Measurements from ENCODE around the gene GAS6. TPM values are rescaled to one million over a fixed set of nuclear protein-coding genes. Genes with fewer than 3 reads are reported as not detected.

The GAS6 gene
- total RNA-seq, 4 donors from 2014 or later, result 152 to 284 (median 169) TPM

GRCh38 chr13:113903912-113904311, 40.0 kb upstream of the GAS6 start:
- intact Hi-C loops (cut with DNase I; ENCODE audit: low total_unique reads), result no loop called here

GRCh38 chr13:113902986-113903775, 39.3 kb upstream of the GAS6 start:
- 84 to 93% methylated on average over 10 to 20 of the region's 20 CpGs for WGBS, 2 donors (ENCODE audit: low coverage in 1 of 2)
- intact Hi-C loops (cut with DNase I; ENCODE audit: low total_unique reads) (no loop called here), in situ Hi-C loops (cut with MboI; ENCODE audit: low pct_ligation_motif_present in 1 of 4, low pct_unique_long_range_greater_than_20kb in 1 of 4, low sequenced_read_pairs in 3 of 4) (no loop called here)
- H3K9me3 ChIP-seq, result no peaks in the 10 kb centered on the region
- no peaks in the 10 kb centered on the region for H3K36me3 ChIP-seq
- DNase-seq, result no peak
- no peak overlapping the region for H3K4me3 ChIP-seq
- H3K4me1 ChIP-seq, result peaks cover 0 to 7% (median 5%) of the 10 kb centered on the region in 4 donors
- peaks cover 11% of the 10 kb centered on the region for H3K27me3 ChIP-seq
- TF ChIP-seq CTCF (IDR thresholded peaks at IDR 0.05) (no peak), POLR2AphosphoS5 (IDR thresholded peaks at IDR 0.05) (no peak), POLR2A (IDR thresholded peaks at IDR 0.05) (no peak), EP300 (IDR thresholded peaks at IDR 0.05; ENCODE audit: low read depth) (no peak)
- peak overlapping the region in 2 of 4 donors; percentile 34 to 35 for H3K27ac ChIP-seq

More at GRCh38 chr13:113903912-113904311, 40.0 kb upstream of the GAS6 start:
- no peak for DNase-seq
- TF ChIP-seq EP300 (IDR thresholded peaks at IDR 0.05; ENCODE audit: low read depth) (no peak), CTCF (IDR thresholded peaks at IDR 0.05) (no peak), POLR2A (IDR thresholded peaks at IDR 0.05) (no peak), POLR2AphosphoS5 (IDR thresholded peaks at IDR 0.05) (no peak)
- in situ Hi-C loops (cut with MboI; ENCODE audit: low pct_ligation_motif_present in 1 of 4, low pct_unique_long_range_greater_than_20kb in 1 of 4, low sequenced_read_pairs in 3 of 4), result no loop called here
- H3K27ac ChIP-seq, result peak overlapping the region in 2 of 4 donors; percentile 34 to 35
- WGBS, 2 donors (ENCODE audit: low coverage in 1 of 2), result 68 to 86% methylated on average over 6 to 9 of the region's 9 CpGs
- H3K4me1 ChIP-seq, result peaks cover 0 to 14% (median 10%) of the 10 kb centered on the region in 4 donors
- no peaks in the 10 kb centered on the region for H3K36me3 ChIP-seq
- H3K27me3 ChIP-seq, result peaks cover 11% of the 10 kb centered on the region
- H3K9me3 ChIP-seq, result no peaks in the 10 kb centered on the region
- H3K4me3 ChIP-seq, result no peak overlapping the region

GRCh38 chr13:113902481-113902880, 38.6 kb upstream of the GAS6 start:
- peaks cover 0 to under 1% (median 0%) of the 10 kb centered on the region in 4 donors for H3K4me1 ChIP-seq
- no peak overlapping the region for H3K4me3 ChIP-seq
- no peaks in the 10 kb centered on the region for H3K36me3 ChIP-seq
- no peaks in the 10 kb centered on the region for H3K9me3 ChIP-seq
- no peak overlapping the region for H3K27ac ChIP-seq
- no peak for TF ChIP-seq POLR2AphosphoS5 (IDR thresholded peaks at IDR 0.05)
- no peak for TF ChIP-seq POLR2A (IDR thresholded peaks at IDR 0.05)
- no peak for TF ChIP-seq EP300 (IDR thresholded peaks at IDR 0.05; ENCODE audit: low read depth)
- TF ChIP-seq CTCF (IDR thresholded peaks at IDR 0.05), result no peak
- in situ Hi-C loops (cut with MboI; ENCODE audit: low pct_ligation_motif_present in 1 of 4, low pct_unique_long_range_greater_than_20kb in 1 of 4, low sequenced_read_pairs in 3 of 4), result no loop called here
- WGBS, 2 donors (ENCODE audit: low coverage in 1 of 2), result 82 to 84% methylated on average over 2 of the region's 2 CpGs
- H3K27me3 ChIP-seq, result peaks cover 4% of the 10 kb centered on the region
- DNase-seq, result no peak
- intact Hi-C loops (cut with DNase I; ENCODE audit: low total_unique reads), result no loop called here

- TF ChIP-seq POLR2AphosphoS5 (IDR thresholded peaks at IDR 0.05), result no peak
- TF ChIP-seq POLR2A (IDR thresholded peaks at IDR 0.05), result no peak
- no peak for TF ChIP-seq CTCF (IDR thresholded peaks at IDR 0.05)
- TF ChIP-seq EP300 (IDR thresholded peaks at IDR 0.05; ENCODE audit: low read depth), result no peak
- Histone ChIP-seq H3K36me3 (no peaks in the 10 kb centered on the region), H3K4me3 (no peak overlapping the region), H3K27ac (no peak overlapping the region), H3K27me3 (no peaks in the 10 kb centered on the region), H3K4me1 (no peaks in the 10 kb centered on the region), H3K9me3 (no peaks in the 10 kb centered on the region)
- in situ Hi-C loops (cut with MboI; ENCODE audit: low pct_ligation_motif_present in 1 of 4, low pct_unique_long_range_greater_than_20kb in 1 of 4, low sequenced_read_pairs in 3 of 4) (no loop called here), intact Hi-C loops (cut with DNase I; ENCODE audit: low total_unique reads) (no loop called here)
- 86 to 97% methylated on average over 7 to 9 of the region's 9 CpGs for WGBS, 2 donors (ENCODE audit: low coverage in 1 of 2)
- no peak for DNase-seq
Observed at GRCh38 chr13:113901642-113902041, 37.8 kb upstream of the GAS6 start.

Data from transverse colon (tissue), 4 donors.